GM18907 (cell line): ENCODE data around the gene UNC119.

Source experiments
- ATAC-seq: cut with Tn5 transposase; IDR thresholded peaks from one replicate; pipeline ENCODE4 v1.9.1; 2021; ENCODE audit warnings: mild to moderate bottlenecking, moderate library complexity; ENCODE audit not compliant: unreplicated experiment

The UNC119 gene

GRCh38 chr17:28545141-28545503 lies 7.3 kb downstream of the UNC119 start:
- ATAC-seq: no peak

- ATAC-seq: no peak
These were observed 7.9 kb downstream of the UNC119 start for GRCh38 chr17:28544402-28545140.

DNA sequence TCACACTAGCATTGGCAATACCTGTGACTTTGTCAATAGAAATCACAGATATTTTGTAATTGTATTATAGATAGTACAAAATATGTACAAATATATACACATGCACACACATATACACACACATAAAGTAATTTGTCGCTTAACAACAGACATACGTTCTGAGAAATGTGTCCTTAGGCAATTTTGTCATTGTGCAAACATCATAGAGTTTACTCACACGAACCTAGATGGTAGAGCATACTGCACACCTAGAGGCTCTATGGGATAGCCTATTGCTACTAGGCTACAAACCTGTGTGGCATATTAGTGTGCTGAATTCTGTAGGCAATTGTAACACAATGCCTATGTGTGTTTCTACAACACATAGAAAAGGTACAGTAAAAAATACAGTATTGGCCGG lies 11.0 kb downstream of the UNC119 start:
- no peak for ATAC-seq

DNA sequence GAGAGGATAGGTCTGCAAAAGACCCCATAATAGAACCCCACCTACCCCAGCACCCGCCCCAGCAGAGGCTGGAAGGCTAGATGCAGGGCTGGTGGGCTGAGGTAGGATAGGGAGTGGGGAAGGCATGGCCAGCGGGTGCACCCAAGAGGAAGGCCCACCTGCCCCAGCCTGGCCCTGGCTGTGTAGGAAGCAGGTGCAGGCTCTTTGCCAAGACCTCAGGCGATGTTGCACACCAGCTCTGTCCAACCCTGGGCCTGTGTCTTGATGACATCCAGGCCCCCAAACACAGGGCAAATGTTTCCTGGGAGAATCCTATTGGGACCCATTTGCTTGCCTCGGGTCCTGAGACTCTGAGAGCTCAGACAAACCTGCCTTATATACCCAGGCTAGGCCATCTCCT lies 12.2 kb downstream of the UNC119 start:
- no peak for ATAC-seq

DNA sequence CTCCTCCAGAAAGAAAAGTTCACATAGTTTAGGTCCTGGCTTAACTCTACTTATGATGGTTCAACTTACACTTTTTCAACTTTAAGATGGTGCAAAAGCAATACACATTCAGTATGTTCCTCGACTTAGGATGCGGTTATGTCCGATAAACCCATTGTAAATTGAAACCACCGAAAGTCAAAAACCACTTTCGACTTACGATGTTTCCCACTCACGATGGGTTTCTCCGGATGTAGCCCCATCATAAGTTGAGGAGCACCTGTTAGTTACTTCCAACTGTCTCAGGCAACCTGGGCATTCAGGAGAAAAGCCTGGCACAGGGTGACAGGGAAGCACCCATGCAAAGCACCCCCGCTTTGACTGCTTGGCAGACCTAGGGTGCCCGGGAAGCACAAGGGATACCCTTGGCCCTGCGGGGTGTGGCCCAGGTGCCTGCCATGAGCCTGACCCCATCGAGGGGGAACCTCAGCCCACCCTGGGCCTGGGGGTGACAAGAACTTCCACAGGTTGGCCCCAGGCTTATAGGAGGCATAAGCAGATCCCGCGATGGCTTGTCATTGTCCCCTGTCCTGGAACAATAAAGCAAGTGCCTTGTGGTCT lies 14.0 kb downstream of the UNC119 start:
- ATAC-seq: no peak

DNA sequence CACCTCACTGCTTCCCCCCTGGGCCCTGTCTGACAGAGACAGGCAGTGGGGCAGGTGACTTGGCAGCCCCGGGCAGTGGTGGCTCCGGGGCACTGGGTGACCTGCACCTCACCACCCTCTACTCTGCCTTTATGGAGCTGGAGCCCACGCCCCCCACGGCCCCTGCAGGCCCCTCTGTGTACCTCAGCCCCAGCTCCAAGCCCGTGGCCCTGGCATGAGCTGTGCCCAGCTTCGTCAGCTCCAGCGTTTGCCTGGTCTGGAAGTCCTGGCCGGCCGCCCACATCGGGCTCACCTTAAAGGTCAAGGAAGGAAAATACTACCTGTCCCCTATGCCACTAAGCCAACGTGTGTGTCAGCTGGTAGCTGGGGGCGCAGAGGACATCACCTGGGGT lies 15.2 kb downstream of the UNC119 start:
- no peak for ATAC-seq

- no peak for ATAC-seq
These were observed 15.7 kb downstream of the UNC119 start for GRCh38 chr17:28536532-28537218.

- no peak for ATAC-seq
These were observed 17.6 kb downstream of the UNC119 start for GRCh38 chr17:28534740-28535375.

- ATAC-seq: no peak
These were observed 19.2 kb downstream of the UNC119 start for GRCh38 chr17:28533091-28533807.

DNA sequence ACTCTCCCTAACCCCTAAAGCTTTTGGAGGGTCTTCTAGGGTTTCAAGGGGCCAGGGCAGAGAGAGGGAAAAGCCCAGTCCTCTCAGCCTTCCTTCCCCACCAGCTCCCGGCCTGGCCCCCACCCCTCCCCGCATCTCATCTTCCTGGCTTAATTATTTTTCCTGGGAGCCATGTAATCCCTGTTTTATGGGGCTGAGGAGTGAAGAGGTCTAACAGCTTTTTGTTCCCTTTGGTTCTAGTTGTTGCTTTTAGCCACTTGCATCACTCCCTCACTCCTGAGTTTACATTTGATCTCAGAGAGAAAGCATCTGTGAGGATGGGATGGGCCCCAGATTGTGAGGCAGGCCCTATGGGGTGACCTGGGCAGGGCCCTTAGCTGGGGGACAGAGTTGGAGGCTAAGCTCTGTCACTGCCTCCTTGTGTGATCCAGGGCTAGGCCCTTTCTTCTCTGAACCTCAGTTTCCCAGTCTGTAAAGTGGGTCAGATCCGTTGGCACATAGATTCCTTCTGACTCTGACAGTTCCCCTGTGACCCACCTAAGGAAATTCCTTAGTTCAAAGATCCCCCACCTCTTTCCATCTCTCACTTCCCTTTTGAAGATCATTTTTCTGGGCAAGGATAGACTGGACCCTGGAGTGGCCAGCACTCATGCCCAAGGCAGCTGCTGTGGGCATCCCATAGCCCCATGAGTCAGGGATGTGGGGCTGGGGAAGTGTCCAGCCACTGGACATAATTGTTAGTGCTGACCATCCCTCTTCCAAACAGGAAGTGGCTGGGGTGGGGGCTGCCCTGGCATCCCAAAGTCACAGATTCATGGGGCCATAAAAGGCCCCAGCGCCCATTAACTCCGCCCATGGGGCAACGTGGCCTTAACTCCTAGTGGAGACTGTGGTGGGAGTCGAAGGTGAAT lies 20.1 kb downstream of the UNC119 start:
- ATAC-seq: no peak

GRCh38 chr17:28530926-28531325 lies 21.5 kb downstream of the UNC119 start:
- no peak for ATAC-seq

DNA sequence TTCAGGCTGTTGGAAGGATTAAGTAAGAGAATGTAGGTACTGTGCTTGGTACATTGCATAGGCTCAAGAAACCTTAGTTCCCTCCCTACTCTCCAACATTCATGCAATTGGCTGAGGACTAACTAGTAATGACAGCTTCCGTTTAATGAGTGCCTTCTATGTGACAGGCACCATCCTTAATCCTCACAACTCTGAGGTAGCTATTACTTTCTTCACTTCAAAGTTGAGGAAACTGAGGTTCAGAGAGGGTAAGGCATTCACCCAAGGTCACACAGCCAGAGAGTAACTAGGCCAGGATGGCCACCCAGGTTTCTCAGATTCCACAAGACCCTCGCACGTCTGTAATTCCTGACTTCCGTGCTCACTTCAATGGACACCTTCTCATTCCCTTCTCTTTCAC lies 22.2 kb downstream of the UNC119 start:
- ATAC-seq: no peak

DNA sequence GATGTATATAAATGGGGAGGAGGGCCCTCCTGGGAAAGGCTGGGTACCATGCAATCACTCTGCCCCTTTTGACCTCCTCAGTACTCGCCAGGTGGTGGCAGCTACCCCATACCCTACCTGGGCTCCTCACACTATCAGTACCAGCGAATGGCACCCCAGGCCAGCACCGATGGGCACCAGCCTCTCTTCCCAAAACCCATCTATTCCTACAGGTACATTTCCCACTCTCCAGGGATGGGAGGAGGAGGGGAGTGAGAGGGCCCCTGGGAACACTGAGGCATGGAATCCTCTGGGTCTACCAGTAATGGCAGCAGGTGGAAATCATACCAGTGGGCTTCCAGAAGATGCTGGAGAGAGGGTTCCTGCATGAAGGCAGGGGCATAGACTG lies 23.4 kb downstream of the UNC119 start:
- no peak for ATAC-seq

GRCh38 chr17:28528327-28529012 lies 24.0 kb downstream of the UNC119 start:
- no peak for ATAC-seq

DNA sequence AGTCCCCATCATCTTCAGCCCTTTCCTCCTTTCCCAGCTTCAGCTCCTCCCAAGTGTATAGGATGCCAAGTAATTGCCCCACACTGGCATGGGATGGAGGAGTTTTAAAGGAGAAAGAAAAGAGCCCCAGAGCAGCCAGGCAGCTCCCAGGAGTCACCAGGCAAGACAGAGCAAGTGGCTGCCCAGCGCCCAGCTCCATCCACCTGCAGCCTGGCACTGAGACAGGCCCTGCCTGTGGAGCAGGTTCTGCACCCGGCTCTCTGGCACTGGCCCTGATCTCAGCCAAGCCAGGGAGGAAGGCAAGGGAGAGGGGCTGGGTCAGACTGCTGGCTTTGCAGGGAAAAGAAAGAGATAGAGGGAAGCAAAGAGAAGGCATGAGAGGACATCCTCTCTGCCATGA lies 24.6 kb downstream of the UNC119 start:
- ATAC-seq: no peak

DNA sequence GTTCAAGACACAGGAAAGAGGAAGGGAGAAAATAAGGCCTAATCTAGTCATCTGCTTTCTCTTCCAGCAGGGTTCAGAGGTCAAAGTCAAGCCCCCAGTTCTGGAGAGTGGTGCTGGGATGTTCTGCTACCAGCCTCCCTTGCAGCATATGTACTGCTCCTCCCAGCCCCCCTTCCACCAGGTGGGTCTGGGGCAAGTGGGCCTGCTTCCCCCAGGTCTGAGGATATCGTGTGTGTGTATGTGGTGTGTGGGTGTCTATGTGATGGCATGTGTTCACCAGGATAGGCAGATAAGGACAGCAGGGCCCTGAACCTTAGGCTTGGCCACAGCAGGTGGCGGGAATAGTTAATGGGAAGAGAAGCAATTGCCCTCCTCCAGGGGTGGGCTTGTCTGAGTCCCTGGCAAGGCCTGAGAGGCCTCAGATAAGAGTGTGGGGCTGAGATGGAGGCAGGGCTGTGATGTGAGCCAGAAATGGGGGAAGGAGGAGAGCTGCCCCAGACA lies 25.2 kb downstream of the UNC119 start:
- ATAC-seq: no peak

DNA sequence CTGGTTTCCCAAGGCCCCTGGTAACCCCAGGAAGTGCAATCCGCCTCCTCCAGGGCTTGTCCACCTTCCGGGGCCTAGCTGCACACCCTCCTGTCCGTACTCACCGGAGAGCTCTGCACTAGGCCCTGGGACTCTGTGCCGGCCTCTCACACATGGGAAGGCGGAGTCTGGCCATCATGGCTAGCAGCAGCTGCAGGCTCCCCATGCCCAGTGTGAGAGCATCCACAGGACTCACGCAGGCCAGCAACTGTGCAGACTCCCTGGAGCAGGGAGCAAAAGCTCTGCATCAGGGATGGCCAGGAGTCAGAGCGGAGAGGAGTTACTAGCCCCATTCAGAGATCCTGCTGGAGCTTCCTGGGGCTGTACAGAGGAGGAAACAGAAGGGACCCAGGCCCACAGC lies 26.0 kb downstream of the UNC119 start:
- no peak for ATAC-seq

DNA sequence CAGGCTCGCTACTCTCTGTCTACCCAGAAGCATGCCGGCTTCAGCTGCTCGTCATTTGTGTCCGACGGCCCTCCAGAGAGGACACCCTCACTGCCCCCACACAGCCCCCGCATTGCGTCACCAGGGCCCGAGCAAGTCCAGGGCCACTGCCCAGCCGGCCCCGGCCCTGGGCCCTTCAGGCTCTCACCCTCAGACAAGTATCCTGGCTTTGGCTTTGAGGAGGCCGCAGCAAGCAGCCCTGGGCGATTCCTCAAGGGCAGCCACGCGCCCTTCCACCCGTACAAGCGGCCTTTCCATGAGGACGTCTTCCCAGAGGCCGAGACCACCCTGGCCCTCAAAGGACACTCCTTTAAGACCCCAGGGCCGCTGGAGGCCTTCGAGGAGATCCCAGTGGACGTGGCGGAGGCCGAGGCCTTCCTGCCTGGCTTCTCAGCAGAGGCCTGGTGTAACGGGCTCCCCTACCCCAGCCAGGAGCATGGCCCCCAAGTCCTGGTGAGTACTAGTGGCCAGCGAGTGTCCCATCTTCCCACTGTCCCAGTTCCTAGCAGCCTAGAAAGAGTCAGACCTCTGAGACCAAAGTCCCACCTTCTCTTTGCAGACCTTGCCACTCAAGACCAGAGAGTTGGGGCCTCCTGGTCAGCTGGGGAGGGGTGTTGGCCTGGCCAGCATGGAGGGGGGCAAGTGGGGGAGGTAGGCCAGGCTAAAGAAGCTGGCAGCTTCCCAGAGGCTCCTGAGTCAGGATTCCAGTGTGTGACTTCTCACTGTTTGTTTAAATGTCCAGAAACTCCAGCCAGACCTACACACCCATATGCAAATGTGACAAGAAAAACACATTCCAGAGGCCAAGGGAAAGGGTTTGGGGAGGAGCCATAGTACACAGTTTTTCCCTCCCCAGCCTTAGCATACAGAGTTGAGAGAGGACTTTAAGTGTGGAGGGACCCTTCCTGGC lies 27.7 kb downstream of the UNC119 start:
- ATAC-seq: no peak
